Right ventricle myocardium superior (tissue), 1 donor: Measurements from ENCODE around the gene TET2. TPM values are rescaled to one million over a fixed set of nuclear protein-coding genes. Genes with fewer than 3 reads are reported as not detected.

Experiments used
- ATAC-seq: fragments of 200-7000 bp; cut with Tn5 transposase; one replicate; pipeline ENCODE4 v1.9.1; 2020; ENCODE audit warnings: mild to moderate bottlenecking; ENCODE audit not compliant: poor library complexity
- DNase-seq: peaks from one replicate; pipeline ENCODE4 v3.0.0-alpha.2; 2020
- intact Hi-C: fragments of 100-400 bp; cut with DNase I; formaldehyde crosslinking; loops from one replicate; pipeline ENCODE4 v1.11.2; 2022
- total RNA-seq: library from RNA; stranded (reverse); fragmentation: NEBNext Ultra II Directional; extraction: Animal tissue kit (Norgen Biotek cat#: 25700); gene quantifications from one replicate; pipeline ENCODE4 v1.2.1, GENCODE V29; 2021
- donor health status: DM: no; HTN: yes; CAD: no; lungs with severe emphysema.

TET2 gene
- total RNA-seq, 1 donor from 2014 or later: 11.8 TPM

GRCh38 chr4:105166066-105166465, 19.4 kb downstream of the TET2 start:
- no peak for DNase-seq
- intact Hi-C loops: no loop called here
- ATAC-seq: no peak

GRCh38 chr4:105170711-105171110, 24.0 kb downstream of the TET2 start:
- ATAC-seq (peak; percentile 51), DNase-seq (no peak)
- intact Hi-C loops: no loop called here

GRCh38 chr4:105171912-105172311, 25.2 kb downstream of the TET2 start:
- intact Hi-C loops: no loop called here
- DNase-seq (no peak), ATAC-seq (no peak)

- DNase-seq: no peak
- intact Hi-C loops: no loop called here
- no peak for ATAC-seq
Measured at GRCh38 chr4:105174098-105174497, 27.4 kb downstream of the TET2 start.

- ATAC-seq: peak; percentile 69
- intact Hi-C loops: no loop called here
- DNase-seq: no peak
Measured at GRCh38 chr4:105179539-105180401, 33.1 kb downstream of the TET2 start.

GRCh38 chr4:105181259-105181658, 34.6 kb downstream of the TET2 start:
- ATAC-seq: peak; percentile 39
- no peak for DNase-seq
- intact Hi-C loops: no loop called here

GRCh38 chr4:105182211-105182610, 35.5 kb downstream of the TET2 start:
- no peak for DNase-seq
- ATAC-seq: no peak
- intact Hi-C loops: no loop called here

GRCh38 chr4:105184316-105184980, 37.8 kb downstream of the TET2 start:
- ATAC-seq: peak; percentile 66

GRCh38 chr4:105186701-105187161, 40.1 kb downstream of the TET2 start:
- DNase-seq (no peak), ATAC-seq (peak; percentile 72)
- intact Hi-C loops: no loop called here

More at GRCh38 chr4:105184316-105184980, 37.8 kb downstream of the TET2 start:
- intact Hi-C loops: no loop called here
- no peak for DNase-seq

- DNase-seq (no peak), ATAC-seq (no peak)
- intact Hi-C loops: loop anchor here (10.0 kb wide), 1 partner anchor 45 kb away; the partner anchor contains the start of gene TET2
Measured at GRCh38 chr4:105189855-105190650, 43.4 kb downstream of the TET2 start.

- ATAC-seq (peak; percentile 50), DNase-seq (no peak)
- intact Hi-C loops: loop anchor here (10.0 kb wide), 1 partner anchor 47 kb away; the partner anchor contains the start of gene TET2
Measured at GRCh38 chr4:105191621-105192210, 45.0 kb downstream of the TET2 start.

- ATAC-seq (no peak), DNase-seq (no peak)
- intact Hi-C loops: loop anchor here (10.0 kb wide), 1 partner anchor 48 kb away; the partner anchor contains the start of gene TET2
Measured at GRCh38 chr4:105192474-105192873, 45.8 kb downstream of the TET2 start.

GRCh38 chr4:105192910-105193309, 46.2 kb downstream of the TET2 start:
- ATAC-seq (no peak), DNase-seq (no peak)
- intact Hi-C loops: loop anchor here (10.0 kb wide), 1 partner anchor 48 kb away; the partner anchor contains the start of gene TET2

GRCh38 chr4:105193536-105193935, 46.9 kb downstream of the TET2 start:
- intact Hi-C loops: loop anchor here (10.0 kb wide), 1 partner anchor 49 kb away; the partner anchor contains the start of gene TET2
- no peak for DNase-seq
- ATAC-seq: no peak

- intact Hi-C loops: loop anchor here (10.0 kb wide), 1 partner anchor 50 kb away; the partner anchor contains the start of gene TET2
- no peak for ATAC-seq
- DNase-seq: no peak
Measured at GRCh38 chr4:105194328-105195231, 47.9 kb downstream of the TET2 start.

- ATAC-seq (peak; percentile 69), DNase-seq (no peak)
- intact Hi-C loops: loop anchor here (10.0 kb wide), 1 partner anchor 52 kb away; the partner anchor contains the start of gene TET2
Measured at GRCh38 chr4:105196523-105197145, 50.0 kb downstream of the TET2 start.

GRCh38 chr4:105197777-105198176, 51.1 kb downstream of the TET2 start:
- ATAC-seq: no peak
- no peak for DNase-seq
- intact Hi-C loops: loop anchor here (10.0 kb wide), 1 partner anchor 53 kb away; the partner anchor contains the start of gene TET2
